ENCODE measurements around the gene RCOR1. TPM values are rescaled to one million over a fixed set of nuclear protein-coding genes. Genes with fewer than 3 reads are reported as not detected.
A peak's percentile ranks its signal among the peaks of the same experiment; 100 is the strongest.

RCOR1 gene
- total and polyA plus RNA-seq, 9 donors: 7.2 to 22.3 (median 18.3) TPM

GRCh38 chr14:102603293-102603907 is 11.0 kb downstream of the RCOR1 start:
- H3K36me3 ChIP-seq: no peaks in the 10 kb centered on the region
- DNase-seq: peak in 1 of 5 donors; percentile 20
- no peak overlapping the region for H3K27ac ChIP-seq
- no peak overlapping the region for H3K4me3 ChIP-seq
- WGBS, 3 donors: 76 to 80% (median 80%) methylated on average over 4 of the region's 4 CpGs
- TF ChIP-seq POLR2A (IDR thresholded peaks at IDR 0.05) (no peak), EP300 (IDR thresholded peaks at IDR 0.05) (no peak), CTCF (IDR thresholded peaks at IDR 0.05) (no peak)
- intact Hi-C loops (cut with DNase I): no loop called here
- H3K4me1 ChIP-seq (ENCODE audit: insufficient read depth): peaks cover 11% of the 10 kb centered on the region
- no peaks in the 10 kb centered on the region for H3K9me3 ChIP-seq
- H3K27me3 ChIP-seq: no peaks in the 10 kb centered on the region

GRCh38 chr14:102604183-102604582 is 11.7 kb downstream of the RCOR1 start:
- Histone ChIP-seq H3K4me1 (ENCODE audit: insufficient read depth) (peaks cover 11% of the 10 kb centered on the region), H3K27me3 (no peaks in the 10 kb centered on the region), H3K9me3 (no peaks in the 10 kb centered on the region), H3K36me3 (no peaks in the 10 kb centered on the region), H3K27ac (no peak overlapping the region), H3K4me3 (no peak overlapping the region)
- intact Hi-C loops (cut with DNase I): no loop called here
- 86 to 93% (median 91%) methylated on average over 2 of the region's 2 CpGs for WGBS, 3 donors
- TF ChIP-seq POLR2A (IDR thresholded peaks at IDR 0.05) (no peak), EP300 (IDR thresholded peaks at IDR 0.05) (no peak), CTCF (IDR thresholded peaks at IDR 0.05) (no peak)
- DNase-seq: no peak

- no peak overlapping the region for H3K27ac ChIP-seq
- no peak for DNase-seq
- WGBS, 3 donors: 85 to 91% (median 89%) methylated on average over 2 of the region's 2 CpGs
- peaks cover 11% of the 10 kb centered on the region for H3K4me1 ChIP-seq (ENCODE audit: insufficient read depth)
- intact Hi-C loops (cut with DNase I): no loop called here
- TF ChIP-seq POLR2A (IDR thresholded peaks at IDR 0.05): no peak
- no peak for TF ChIP-seq CTCF (IDR thresholded peaks at IDR 0.05)
- TF ChIP-seq EP300 (IDR thresholded peaks at IDR 0.05): no peak
- no peaks in the 10 kb centered on the region for H3K9me3 ChIP-seq
- H3K27me3 ChIP-seq: no peaks in the 10 kb centered on the region
- no peak overlapping the region for H3K4me3 ChIP-seq
- H3K36me3 ChIP-seq: no peaks in the 10 kb centered on the region
Measured at GRCh38 chr14:102605029-102605428, 12.6 kb downstream of the RCOR1 start.

GRCh38 chr14:102606296-102606695 is 13.8 kb downstream of the RCOR1 start:
- DNase-seq: no peak
- H3K36me3 ChIP-seq: no peaks in the 10 kb centered on the region
- intact Hi-C loops (cut with DNase I): no loop called here
- H3K9me3 ChIP-seq: no peaks in the 10 kb centered on the region
- no peak overlapping the region for H3K27ac ChIP-seq
- peaks cover 12% of the 10 kb centered on the region for H3K4me1 ChIP-seq (ENCODE audit: insufficient read depth)
- TF ChIP-seq EP300 (IDR thresholded peaks at IDR 0.05): no peak
- no peak for TF ChIP-seq POLR2A (IDR thresholded peaks at IDR 0.05)
- no peak for TF ChIP-seq CTCF (IDR thresholded peaks at IDR 0.05)
- 92 to 93% (median 93%) methylated on average over 4 of the region's 4 CpGs for WGBS, 3 donors
- no peaks in the 10 kb centered on the region for H3K27me3 ChIP-seq
- H3K4me3 ChIP-seq: no peak overlapping the region

Data from ovary (tissue), 9 donors.